Chondrocyte (in vitro differentiated cells): ENCODE results near the gene CHD6. TPM values are rescaled to one million over a fixed set of nuclear protein-coding genes. Genes with fewer than 3 reads are reported as not detected.
A peak's percentile ranks its signal among the peaks of the same experiment; 100 is the strongest.

Experiments
- DNase-seq: peaks from one replicate; pipeline ENCODE4 v3.0.0; 2021; ENCODE audit warnings: mixed read lengths, low spot score
- H3K27ac Mint-ChIP-seq: one replicate; pipeline ENCODE4 v1.8.0; 2021; ENCODE audit warnings: mild to moderate bottlenecking, moderate library complexity, mixed read lengths; ENCODE audit not compliant: unreplicated experiment
- H3K27me3 Mint-ChIP-seq: 2 replicates; pipeline ENCODE4 v1.8.0; 2021; ENCODE audit warnings: low read depth, mixed read lengths
- H3K36me3 Mint-ChIP-seq: 2 replicates; pipeline ENCODE4 v1.8.0; 2021; ENCODE audit warnings: low read depth, mixed read lengths
- H3K4me1 Mint-ChIP-seq: 2 replicates; pipeline ENCODE4 v1.8.0; 2021; ENCODE audit warnings: low read depth, mild to moderate bottlenecking, mixed read lengths
- H3K4me3 Mint-ChIP-seq: one replicate; pipeline ENCODE4 v1.8.0; 2021; ENCODE audit warnings: mild to moderate bottlenecking, moderate library complexity, mixed read lengths; ENCODE audit not compliant: unreplicated experiment
- H3K9me3 Mint-ChIP-seq: 2 replicates; pipeline ENCODE4 v1.8.0; 2021; ENCODE audit warnings: low read depth, mixed read lengths
- CTCF ChIP-seq: fragments of 200-600 bp; sonication (generic); IDR thresholded peaks from 2 replicates; pipeline ENCODE4 v1.5.0; 2021; ENCODE audit warnings: antibody characterized with exemption, mild to moderate bottlenecking, moderate library complexity
- total RNA-seq: library from RNA; stranded (reverse); gene quantifications from 3 replicates; pipeline ENCODE4 v1.2.1, GENCODE V29; 2021

CHD6 gene
- total RNA-seq, 1 donor from 2014 or later: 29.9 TPM

DNA sequence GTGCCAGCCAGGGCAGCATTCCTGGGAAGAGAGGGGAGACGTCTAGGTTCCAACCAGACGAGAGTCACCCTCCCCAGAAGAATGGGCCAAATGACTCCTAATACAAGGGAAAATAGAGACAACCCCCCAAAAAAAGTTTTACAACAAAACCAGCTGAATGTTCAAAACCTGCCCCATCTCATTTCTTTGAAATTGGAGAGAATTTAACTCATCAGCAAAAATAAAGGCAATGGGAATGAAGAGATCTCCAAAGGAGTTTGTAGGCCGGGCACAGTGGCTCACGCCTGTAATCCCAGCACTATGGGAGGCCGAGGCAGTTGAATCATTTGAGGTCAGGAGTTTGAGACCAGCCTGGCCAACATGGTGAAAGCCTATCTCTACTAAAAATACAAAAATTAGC, 241.8 kb downstream of the CHD6 start:
- Mint-ChIP-seq H3K36me3 (no peaks in the 10 kb centered on the region), H3K9me3 (peaks cover 2% of the 10 kb centered on the region), H3K4me3 (no peak overlapping the region), H3K4me1 (no peaks in the 10 kb centered on the region), H3K27me3 (peaks cover 35% of the 10 kb centered on the region), H3K27ac (no peak overlapping the region)
- no peak for DNase-seq
- TF ChIP-seq CTCF: no peak

- Mint-ChIP-seq H3K9me3 (peaks cover 5% of the 10 kb centered on the region), H3K4me3 (no peak overlapping the region), H3K27me3 (peaks cover 35% of the 10 kb centered on the region), H3K27ac (no peak overlapping the region), H3K4me1 (no peaks in the 10 kb centered on the region), H3K36me3 (no peaks in the 10 kb centered on the region)
- no peak for DNase-seq
- TF ChIP-seq CTCF: no peak
Measured at GRCh38 chr20:41375846-41376245, 242.3 kb downstream of the CHD6 start.

DNA sequence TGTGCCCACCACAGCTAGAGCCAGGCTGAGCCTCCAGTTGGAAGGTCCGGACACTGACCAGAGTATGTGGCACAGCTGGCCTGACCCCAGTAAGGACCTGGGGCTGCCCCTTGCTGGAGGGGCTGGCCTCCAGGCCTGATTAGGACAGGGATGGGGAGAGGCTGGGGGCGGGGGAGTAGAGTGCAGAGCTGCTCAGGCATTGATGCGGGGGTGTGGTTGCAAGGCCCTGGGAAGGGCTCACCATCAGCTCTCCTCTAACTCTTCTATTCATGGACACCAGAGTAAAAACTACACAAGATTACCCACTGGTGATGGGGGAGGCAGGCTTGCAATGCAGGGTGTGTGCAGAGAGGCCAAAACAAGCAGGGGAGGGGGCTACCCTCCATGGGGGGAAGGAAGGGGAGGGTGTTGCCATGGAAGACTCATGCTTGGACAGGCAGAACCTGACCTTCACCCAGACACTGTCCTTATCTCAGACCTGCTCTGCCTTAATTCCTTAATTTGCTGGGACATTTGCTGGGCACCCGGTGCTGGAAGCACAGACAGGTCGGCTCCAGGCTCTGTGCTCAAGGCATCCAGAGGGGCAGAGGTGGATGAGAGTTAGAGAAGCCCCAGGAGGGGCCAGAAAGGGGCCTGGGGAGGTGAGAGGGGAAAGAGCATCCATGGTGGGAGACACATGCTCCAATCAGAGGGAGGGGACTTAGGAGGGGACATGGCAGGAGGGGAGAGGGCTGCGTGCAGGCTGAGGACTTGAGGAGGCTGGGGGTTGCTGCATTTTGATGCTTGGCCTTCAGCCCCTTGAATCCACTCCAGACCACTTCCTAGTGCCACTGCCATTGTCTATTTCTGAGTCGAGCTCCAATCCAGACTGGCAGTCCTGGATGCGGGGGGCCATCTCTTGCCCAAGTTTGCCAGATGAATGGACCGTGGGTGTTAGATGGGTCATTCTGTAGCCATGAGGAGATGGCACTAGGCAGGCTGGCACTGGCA, 244.0 kb downstream of the CHD6 start:
- Mint-ChIP-seq H3K27me3 (peaks cover 25% of the 10 kb centered on the region), H3K9me3 (peaks cover 5% of the 10 kb centered on the region), H3K36me3 (no peaks in the 10 kb centered on the region), H3K27ac (no peak overlapping the region), H3K4me1 (no peaks in the 10 kb centered on the region), H3K4me3 (no peak overlapping the region)
- DNase-seq: peak; percentile 61
- no peak for TF ChIP-seq CTCF

DNA sequence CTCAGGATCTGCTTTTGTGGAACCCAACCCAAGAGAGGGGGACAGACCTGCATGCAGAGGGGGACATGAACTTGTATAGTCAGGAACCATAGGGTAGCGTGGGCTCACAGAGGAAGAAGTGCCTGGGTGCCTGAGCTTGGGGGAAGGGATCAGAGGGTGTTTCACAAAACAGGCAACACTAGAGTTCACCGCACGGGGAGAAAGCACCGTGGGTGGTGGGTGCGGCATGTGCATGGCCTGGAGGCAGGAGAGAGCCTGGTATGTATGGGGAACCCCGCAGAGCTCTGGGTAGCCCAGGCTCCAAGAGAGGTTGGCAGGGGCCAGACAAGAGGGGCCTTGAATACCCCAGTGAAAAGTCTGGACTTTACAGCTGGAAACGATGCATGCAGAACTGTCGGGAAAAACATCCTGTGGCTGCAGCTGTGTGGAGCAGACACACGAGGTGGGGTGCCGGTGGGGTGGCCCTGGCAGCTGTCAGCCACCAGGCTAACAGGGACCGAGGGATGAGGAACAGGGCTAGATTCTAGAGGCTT, 244.9 kb downstream of the CHD6 start:
- Mint-ChIP-seq H3K27me3 (peaks cover 25% of the 10 kb centered on the region), H3K36me3 (no peaks in the 10 kb centered on the region), H3K27ac (no peak overlapping the region), H3K4me1 (no peaks in the 10 kb centered on the region), H3K4me3 (no peak overlapping the region), H3K9me3 (peaks cover 5% of the 10 kb centered on the region)
- DNase-seq: peak; percentile 68
- no peak for TF ChIP-seq CTCF

GRCh38 chr20:41371371-41371770, 246.8 kb downstream of the CHD6 start:
- DNase-seq: peak; percentile 26
- TF ChIP-seq CTCF: no peak

More at GRCh38 chr20:41371371-41371770, 246.8 kb downstream of the CHD6 start:
- Mint-ChIP-seq H3K4me1 (peaks cover 4% of the 10 kb centered on the region), H3K4me3 (no peak overlapping the region), H3K36me3 (no peaks in the 10 kb centered on the region), H3K9me3 (peaks cover 5% of the 10 kb centered on the region), H3K27ac (no peak overlapping the region), H3K27me3 (peaks cover 18% of the 10 kb centered on the region)
